H1 (cell line): Measurements from ENCODE around the gene MYO9B. TPM values are rescaled to one million over a fixed set of nuclear protein-coding genes. Genes with fewer than 3 reads are reported as not detected.

ENCODE experiments used
- CHD7 ChIP-seq: fragments of 300-600 bp; sonication (generic); IDR thresholded peaks from 2 replicates; pipeline ENCODE4 v1.7.1; 2012; ENCODE audit warnings: low read length, moderate library complexity, mild to moderate bottlenecking, inconsistent platforms; ENCODE audit not compliant: insufficient replicate concordance
- CTBP2 ChIP-seq: IDR thresholded peaks from 2 replicates; pipeline ENCODE4 v1.7.0; 2011; ENCODE audit warnings: borderline replicate concordance, mild to moderate bottlenecking, moderate library complexity, mixed read lengths, low read length; ENCODE audit not compliant: insufficient read depth, insufficient read length
- E2F6 ChIP-seq: IDR thresholded peaks from 2 replicates; pipeline ENCODE4 v1.6.1; 2012; ENCODE audit warnings: inconsistent platforms
- EP300 ChIP-seq, 2 experiments: IDR thresholded peaks; 1 replicate in 1 of 2; 2 replicates in 1 of 2; pipeline ENCODE4 v1.6.1; 2011 to 2012; ENCODE audit warnings: low read depth in 2 of 2, low read length in 2 of 2, mild to moderate bottlenecking in 2 of 2, borderline replicate concordance in 1 of 2, inconsistent platforms in 1 of 2, moderate library complexity in 1 of 2
- FOSL1 ChIP-seq: IDR thresholded peaks from 2 replicates; pipeline ENCODE4 v1.6.1; 2011; ENCODE audit warnings: mild to moderate bottlenecking, low read depth, low read length, moderate library complexity; ENCODE audit not compliant: insufficient read depth
- KDM4A ChIP-seq: IDR thresholded peaks from one replicate; pipeline ENCODE4 v1.7.1; 2012; ENCODE audit warnings: low read depth, mild to moderate bottlenecking, moderate library complexity, low read length, inconsistent platforms; ENCODE audit not compliant: severe bottlenecking
- RFX5 ChIP-seq: IDR thresholded peaks from 2 replicates; pipeline ENCODE4 v1.6.1; 2011; ENCODE audit warnings: low read depth, low read length, improper control_type of control experiment, borderline replicate concordance
- TCF12 ChIP-seq: IDR thresholded peaks from 2 replicates; pipeline ENCODE4 v1.6.1; 2011; ENCODE audit warnings: low read depth, mild to moderate bottlenecking, low read length
- YY1 ChIP-seq: IDR thresholded peaks from 2 replicates; pipeline ENCODE4 v1.6.1; 2011; ENCODE audit warnings: low read depth, mild to moderate bottlenecking, low read length
- polyA plus RNA-seq, 7 experiments: library from polyadenylated mRNA; depleted of rRNA in 3 of 7; stranded (reverse) in 5 of 7; unstranded in 2 of 7; fragments of >200 nt in 5 of 7; fragments of 200-250 nt in 2 of 7; gene quantifications; 1 replicate in 5 of 7; 2 replicates in 1 of 7; 4 replicates in 1 of 7; pipeline versions ENCODE4 v1.2.1 to v1.2.3, GENCODE V29; 2011 to 2013; ENCODE audit warnings: missing spikeins in 2 of 7, mixed read lengths in 2 of 7
- total RNA-seq: library from RNA; stranded (reverse); fragmentation: NEBNext Ultra II Directional; extraction: Animal tissue kit (Norgen Biotek cat#: 25700); gene quantifications from 2 replicates; pipeline ENCODE4 v1.2.1, GENCODE V29; 2021

MYO9B gene
- total and polyA plus RNA-seq, 2 of the 8 experiments (the other 6 are each of a cell fraction or from before 2014, with no cell fraction given): 27.6 to 77.1 TPM

- TF ChIP-seq TCF12: no peak
- TF ChIP-seq CHD7: no peak
- TF ChIP-seq KDM4A: no peak
- TF ChIP-seq FOSL1: no peak
- no peak for TF ChIP-seq CTBP2
- no peak for TF ChIP-seq EP300 (IDR thresholded peaks at IDR 0.05; ENCODE audit: borderline replicate concordance in 1 of 2, low read depth in 2 of 2, low read length in 2 of 2)
- no peak for TF ChIP-seq RFX5
- no peak for TF ChIP-seq E2F6
- TF ChIP-seq YY1: no peak
Observed at GRCh38 chr19:17243830-17244617, 168.4 kb downstream of the MYO9B start (continued).
